Right atrium auricular region (tissue), 2 donors: ENCODE measurements around the gene CKS2. TPM values are rescaled to one million over a fixed set of nuclear protein-coding genes. Genes with fewer than 3 reads are reported as not detected.

ENCODE experiments used
- DNase-seq: peaks from one replicate; pipeline ENCODE4 v3.0.0-alpha.2; 2019; ENCODE audit warnings: low spot score
- H3K27ac ChIP-seq, 2 donors: fragments of 200-600 bp; sonication (generic); 1 replicate in 1 of 2; 2 replicates in 1 of 2; pipeline ENCODE4 v1.5.1; 2016 to 2019
- H3K27me3 ChIP-seq, 2 donors: fragments of 200-600 bp; sonication (generic); one replicate each; pipeline versions ENCODE4 v1.5.1 to v1.6.0; 2017 to 2019
- H3K36me3 ChIP-seq: fragments of 200-600 bp; sonication (generic); one replicate; pipeline ENCODE4 v1.5.1; 2016
- H3K4me1 ChIP-seq, 2 donors: fragments of 200-600 bp; sonication (generic); one replicate each; pipeline versions ENCODE4 v1.5.1 to v1.6.0; 2017 to 2019
- H3K4me3 ChIP-seq, 2 donors: fragments of 200-600 bp; sonication (generic); 1 replicate in 1 of 2; 2 replicates in 1 of 2; pipeline ENCODE4 v1.5.1; 2017 to 2019; ENCODE audit warnings: mild to moderate bottlenecking in 1 of 2, moderate library complexity in 1 of 2
- H3K9me3 ChIP-seq, 2 donors: fragments of 200-600 bp; sonication (generic); one replicate each; pipeline ENCODE4 v1.5.1; 2019
- CTCF ChIP-seq, 2 donors: fragments of 200-600 bp; sonication (generic); IDR thresholded peaks; one replicate each; pipeline ENCODE4 v1.5.1; 2019; ENCODE audit warnings: antibody characterized with exemption in 2 of 2
- total RNA-seq, 2 donors: library from RNA; depleted of rRNA; stranded (reverse); fragments of >200 nt; gene quantifications; one replicate each; pipeline ENCODE4 v1.1.0, GENCODE V29; 2016

The CKS2 gene
- total RNA-seq, 2 donors from 2014 or later, result 7.4 to 10.6 TPM

- peak overlapping the region; percentile 100 for H3K27ac ChIP-seq
- no peak overlapping the region for H3K4me3 ChIP-seq
- no peak for TF ChIP-seq CTCF (IDR thresholded peaks at IDR 0.05)
Measured at GRCh38 chr9:89309166-89309565, 1.8 kb upstream of the CKS2 start.

GRCh38 chr9:89309608-89310474, 1.2 kb upstream of the CKS2 start:
- peak overlapping the region; percentile 100 for H3K27ac ChIP-seq
- peaks cover 0 to 25% of the 10 kb centered on the region in 2 donors for H3K4me1 ChIP-seq
- no peaks in the 10 kb centered on the region for H3K36me3 ChIP-seq
- DNase-seq, result no peak
- no peaks in the 10 kb centered on the region for H3K27me3 ChIP-seq
- no peaks in the 10 kb centered on the region for H3K9me3 ChIP-seq
- TF ChIP-seq CTCF (IDR thresholded peaks at IDR 0.05), result no peak
- H3K4me3 ChIP-seq, result peak overlapping the region; percentile 72 to 88

More at GRCh38 chr9:89309166-89309565, 1.8 kb upstream of the CKS2 start:
- H3K27me3 ChIP-seq, result no peaks in the 10 kb centered on the region
- peaks cover 0 to 25% of the 10 kb centered on the region in 2 donors for H3K4me1 ChIP-seq
- H3K9me3 ChIP-seq, result no peaks in the 10 kb centered on the region
- DNase-seq, result no peak
- no peaks in the 10 kb centered on the region for H3K36me3 ChIP-seq

DNA sequence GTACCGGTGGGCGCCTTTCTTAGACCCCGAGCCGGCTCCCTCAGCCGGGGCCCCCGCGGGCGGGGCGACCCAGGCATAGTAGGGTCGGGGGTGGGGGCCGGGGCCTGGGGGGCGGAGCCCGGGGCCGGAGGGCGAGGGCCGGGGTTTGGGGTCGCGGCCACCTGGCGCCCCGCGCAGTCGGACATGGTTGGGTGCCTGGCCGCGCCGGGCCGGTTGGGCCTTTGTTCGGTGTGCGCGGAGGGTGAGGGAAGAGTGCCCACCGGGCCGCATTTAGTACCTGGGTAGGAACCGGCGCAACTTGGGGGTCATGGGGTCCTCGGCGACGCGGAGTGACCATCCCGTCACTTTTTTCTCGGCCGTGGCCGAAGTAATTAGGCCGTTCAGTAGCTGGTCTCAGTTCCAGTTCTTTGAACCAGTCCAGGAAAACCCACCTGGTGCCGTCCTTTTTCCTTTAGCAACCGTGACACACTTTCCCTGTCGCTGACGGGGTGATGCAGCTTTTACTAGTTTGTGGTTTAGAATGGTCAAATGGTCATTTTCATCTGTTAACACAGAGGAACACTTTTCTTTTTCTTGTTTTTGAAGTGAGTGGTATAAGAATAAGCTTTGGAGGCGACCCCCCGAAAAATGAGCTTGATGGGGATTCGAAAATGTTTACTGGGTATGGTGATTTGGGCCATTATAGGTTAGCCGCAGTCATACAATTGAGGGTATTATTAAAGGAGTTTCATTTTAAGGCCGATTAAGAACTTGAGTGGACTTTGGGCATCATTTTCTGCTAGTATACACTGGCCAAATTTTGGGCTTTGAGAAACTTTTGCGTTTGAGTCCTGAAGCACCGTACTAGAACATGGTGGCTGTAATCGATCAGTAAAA, 589 bp downstream of the CKS2 start:
- Histone ChIP-seq H3K9me3 (no peaks in the 10 kb centered on the region), H3K4me1 (peaks cover 0 to 25% of the 10 kb centered on the region in 2 donors), H3K36me3 (no peaks in the 10 kb centered on the region), H3K27ac (peak overlapping the region; percentile 55 to 84), H3K27me3 (no peaks in the 10 kb centered on the region), H3K4me3 (peak overlapping the region; percentile 65 to 88)
- DNase-seq, result no peak
- no peak for TF ChIP-seq CTCF (IDR thresholded peaks at IDR 0.05)

- Histone ChIP-seq H3K27ac (peak overlapping the region in 1 of 2 donors; percentile 84), H3K4me3 (peak overlapping the region in 1 of 2 donors; percentile 88)
Measured at GRCh38 chr9:89312222-89312571, 1.2 kb downstream of the CKS2 start.

DNA sequence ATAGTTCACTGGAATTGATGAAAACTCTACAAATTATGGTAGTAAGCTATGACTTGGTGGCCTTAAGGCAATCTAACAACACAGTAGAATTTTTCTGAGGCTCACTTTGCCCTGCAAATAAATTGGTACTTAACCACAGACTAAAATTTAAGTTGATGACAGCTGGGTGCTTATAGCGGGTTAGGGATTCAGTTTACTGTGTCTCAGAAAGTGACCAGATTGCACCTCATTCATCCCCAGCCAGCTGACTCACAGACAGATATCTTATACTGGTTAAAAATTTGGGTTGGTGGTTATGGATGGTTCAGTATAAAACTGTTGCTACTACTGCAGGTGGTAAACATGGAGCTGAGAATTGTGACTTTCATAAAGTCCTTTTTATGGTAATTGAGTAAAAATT, 2.8 kb downstream of the CKS2 start:
- Histone ChIP-seq H3K4me1 (peaks cover 0 to 25% of the 10 kb centered on the region in 2 donors), H3K4me3 (no peak overlapping the region)

More at GRCh38 chr9:89312222-89312571, 1.2 kb downstream of the CKS2 start:
- peaks cover 0 to 25% of the 10 kb centered on the region in 2 donors for H3K4me1 ChIP-seq
- no peaks in the 10 kb centered on the region for H3K27me3 ChIP-seq
- no peak for TF ChIP-seq CTCF (IDR thresholded peaks at IDR 0.05)
- no peaks in the 10 kb centered on the region for H3K9me3 ChIP-seq
- no peak for DNase-seq
- H3K36me3 ChIP-seq, result no peaks in the 10 kb centered on the region

More for the DNA sequence above, 2.8 kb downstream of the CKS2 start:
- Histone ChIP-seq H3K27me3 (no peaks in the 10 kb centered on the region), H3K27ac (no peak overlapping the region), H3K36me3 (no peaks in the 10 kb centered on the region), H3K9me3 (no peaks in the 10 kb centered on the region)
- no peak for TF ChIP-seq CTCF (IDR thresholded peaks at IDR 0.05)
- DNase-seq, result no peak
